ENCODE data around the gene CREG1. TPM values are rescaled to one million over a fixed set of nuclear protein-coding genes. Genes with fewer than 3 reads are reported as not detected.

CREG1 gene
- total and polyA plus RNA-seq, 2 donors, result 61.3 to 179 TPM

DNA sequence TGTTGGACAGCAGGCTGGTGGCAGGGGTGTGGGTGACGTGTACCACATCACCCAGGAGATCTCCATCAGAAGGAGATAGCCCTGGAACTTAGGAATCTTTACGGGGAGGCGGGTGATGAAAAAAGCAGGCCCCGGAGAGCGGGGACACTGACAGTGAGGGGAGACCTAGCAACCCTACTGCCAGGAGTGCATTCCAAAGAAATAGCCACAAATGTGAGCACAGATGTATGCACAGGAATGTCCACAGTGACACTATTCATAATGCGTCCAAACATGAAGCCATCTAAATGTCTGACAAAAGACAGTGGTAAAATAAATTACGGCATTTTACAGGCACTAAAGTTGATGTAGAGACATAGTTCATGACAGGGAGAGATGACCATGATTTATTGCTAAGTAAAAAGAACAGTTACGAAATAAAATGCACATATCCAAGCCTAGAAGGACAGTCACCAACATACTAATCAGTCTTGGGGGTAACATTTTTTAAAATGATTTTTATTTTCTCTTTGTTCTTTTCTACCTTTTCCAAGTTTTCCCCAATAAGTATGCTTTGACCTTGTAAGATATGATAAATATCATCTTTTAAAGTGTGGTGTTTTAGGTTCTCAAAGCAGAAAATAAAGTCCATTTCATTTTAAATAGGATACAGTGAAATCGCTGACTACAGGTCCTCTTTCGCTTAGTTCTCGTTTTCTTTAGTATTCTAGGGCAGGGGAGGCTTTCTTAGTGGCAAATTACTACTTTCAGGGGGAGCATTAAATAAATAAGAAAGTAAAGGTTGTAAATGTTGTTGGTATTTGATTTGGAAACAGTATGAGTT lies 56.6 kb downstream of the CREG1 start:
- 91% methylated on average over 11 of the region's 11 CpGs for WGBS
- Histone ChIP-seq H3K27ac (ENCODE audit: low read depth in 1 of 2, low read length in 1 of 2) (no peak overlapping the region), H3K27me3 (ENCODE audit: control insufficient read depth in 2 of 2, insufficient read depth in 1 of 2, low read length in 1 of 2) (no peaks in the 10 kb centered on the region), H3K9me3 (ENCODE audit: control insufficient read depth in 2 of 2, insufficient read depth in 1 of 2, low read length in 1 of 2) (no peaks in the 10 kb centered on the region), H3K36me3 (ENCODE audit: control insufficient read depth in 2 of 2, insufficient read depth in 2 of 2, low read length in 1 of 2) (peaks cover 15 to 79% of the 10 kb centered on the region in 2 donors), H3K4me3 (ENCODE audit: low read length in 2 of 2) (no peak overlapping the region), H3K4me1 (ENCODE audit: control insufficient read depth in 2 of 2, insufficient read depth in 2 of 2, low read length in 2 of 2) (peaks cover 82 to 93% of the 10 kb centered on the region in 2 donors)
- no peak for DNase-seq (ENCODE audit: low read depth in 6 of 9, low spot score in 9 of 9)

- H3K27ac ChIP-seq (ENCODE audit: low read depth in 1 of 2, low read length in 1 of 2), result peak overlapping the region; percentile 71 to 87
- over 99% methylated on average over 2 of the region's 2 CpGs for WGBS
- no peaks in the 10 kb centered on the region for H3K9me3 ChIP-seq (ENCODE audit: control insufficient read depth in 2 of 2, insufficient read depth in 1 of 2, low read length in 1 of 2)
- DNase-seq (ENCODE audit: low read depth in 6 of 9, low spot score in 9 of 9), result no peak
- no peaks in the 10 kb centered on the region for H3K27me3 ChIP-seq (ENCODE audit: control insufficient read depth in 2 of 2, insufficient read depth in 1 of 2, low read length in 1 of 2)
- H3K4me1 ChIP-seq (ENCODE audit: control insufficient read depth in 2 of 2, insufficient read depth in 2 of 2, low read length in 2 of 2), result peaks cover 66 to 93% of the 10 kb centered on the region in 2 donors
- no peak overlapping the region for H3K4me3 ChIP-seq (ENCODE audit: low read length in 2 of 2)
- peaks cover 12 to 67% of the 10 kb centered on the region in 2 donors for H3K36me3 ChIP-seq (ENCODE audit: control insufficient read depth in 2 of 2, insufficient read depth in 2 of 2, low read length in 1 of 2)
Observed at GRCh38 chr1:167493372-167493771, 60.2 kb downstream of the CREG1 start.

- peak overlapping the region; percentile 82 to 87 for H3K27ac ChIP-seq (ENCODE audit: low read depth in 1 of 2, low read length in 1 of 2)
- no peaks in the 10 kb centered on the region for H3K27me3 ChIP-seq (ENCODE audit: control insufficient read depth in 2 of 2, insufficient read depth in 1 of 2, low read length in 1 of 2)
- peaks cover 60 to 91% of the 10 kb centered on the region in 2 donors for H3K4me1 ChIP-seq (ENCODE audit: control insufficient read depth in 2 of 2, insufficient read depth in 2 of 2, low read length in 2 of 2)
- DNase-seq (ENCODE audit: low read depth in 6 of 9, low spot score in 9 of 9), result peak in 1 of 9 donors; percentile 67
- peak overlapping the region in 1 of 2 donors; percentile 7 for H3K4me3 ChIP-seq (ENCODE audit: low read length in 2 of 2)
- peaks cover 8 to 66% of the 10 kb centered on the region in 2 donors for H3K36me3 ChIP-seq (ENCODE audit: control insufficient read depth in 2 of 2, insufficient read depth in 2 of 2, low read length in 1 of 2)
- no peaks in the 10 kb centered on the region for H3K9me3 ChIP-seq (ENCODE audit: control insufficient read depth in 2 of 2, insufficient read depth in 1 of 2, low read length in 1 of 2)
- WGBS, result 70% methylated on average over 5 of the region's 5 CpGs
Observed at GRCh38 chr1:167492481-167492910, 61.1 kb downstream of the CREG1 start.

- peaks cover 59 to 96% of the 10 kb centered on the region in 2 donors for H3K4me1 ChIP-seq (ENCODE audit: control insufficient read depth in 2 of 2, insufficient read depth in 2 of 2, low read length in 2 of 2)
- H3K36me3 ChIP-seq (ENCODE audit: control insufficient read depth in 2 of 2, insufficient read depth in 2 of 2, low read length in 1 of 2), result peaks cover 8 to 65% of the 10 kb centered on the region in 2 donors
- H3K4me3 ChIP-seq (ENCODE audit: low read length in 2 of 2), result no peak overlapping the region
- no peak for DNase-seq (ENCODE audit: low read depth in 6 of 9, low spot score in 9 of 9)
- 83% methylated on average over 12 of the region's 12 CpGs for WGBS
- H3K27ac ChIP-seq (ENCODE audit: low read depth in 1 of 2, low read length in 1 of 2), result peak overlapping the region; percentile 82 to 87
- H3K27me3 ChIP-seq (ENCODE audit: control insufficient read depth in 2 of 2, insufficient read depth in 1 of 2, low read length in 1 of 2), result no peaks in the 10 kb centered on the region
- no peaks in the 10 kb centered on the region for H3K9me3 ChIP-seq (ENCODE audit: control insufficient read depth in 2 of 2, insufficient read depth in 1 of 2, low read length in 1 of 2)
Observed at GRCh38 chr1:167491586-167492461, 61.7 kb downstream of the CREG1 start.

Other genes starting within 250 kb of the CREG1 start
- 252 TPM for gene CD247, start 35.2 kb downstream of the CREG1 start, total RNA-seq
- gene CD247, start 35.2 kb downstream of the CREG1 start, polyA plus RNA-seq, result 114 TPM
- gene RCSD1, start 76.5 kb upstream of the CREG1 start, total RNA-seq, result 95.8 TPM
- gene RCSD1, start 76.5 kb upstream of the CREG1 start, polyA plus RNA-seq, result 69.4 TPM
- gene MPZL1, start 168.2 kb upstream of the CREG1 start, total RNA-seq, result 23.4 TPM
- 26.0 TPM for gene MPZL1, start 168.2 kb upstream of the CREG1 start, polyA plus RNA-seq

Data from thymus (tissue), 11 donors.